ENCODE results near the gene RNF121.

Gene RNF121

DNA sequence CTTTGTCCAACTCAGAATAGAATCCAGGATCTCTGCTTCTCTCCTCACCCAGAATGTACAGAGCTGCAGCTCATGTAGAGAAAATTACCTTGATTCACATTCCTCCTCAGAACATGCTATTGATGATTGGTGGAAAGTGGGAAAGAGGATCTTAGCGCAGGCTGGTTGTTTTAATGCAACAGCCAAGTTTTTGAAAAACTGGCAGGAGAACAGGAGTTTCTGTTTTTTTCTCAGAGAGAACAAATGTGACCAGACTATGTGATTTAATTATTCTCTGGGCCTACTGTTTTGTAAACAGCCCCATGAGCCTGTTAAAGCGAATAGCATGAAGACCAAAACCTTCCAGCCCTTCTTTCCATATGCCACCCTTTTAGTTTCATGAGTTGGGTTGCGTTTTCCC, 50.8 kb downstream of the RNF121 start:
- no peak overlapping the region for H3K4me3 ChIP-seq (ENCODE audit: low read depth, low read length)
- TF ChIP-seq CTCF (IDR thresholded peaks at IDR 0.05; ENCODE audit: low read depth, low read length), result no peak

DNA sequence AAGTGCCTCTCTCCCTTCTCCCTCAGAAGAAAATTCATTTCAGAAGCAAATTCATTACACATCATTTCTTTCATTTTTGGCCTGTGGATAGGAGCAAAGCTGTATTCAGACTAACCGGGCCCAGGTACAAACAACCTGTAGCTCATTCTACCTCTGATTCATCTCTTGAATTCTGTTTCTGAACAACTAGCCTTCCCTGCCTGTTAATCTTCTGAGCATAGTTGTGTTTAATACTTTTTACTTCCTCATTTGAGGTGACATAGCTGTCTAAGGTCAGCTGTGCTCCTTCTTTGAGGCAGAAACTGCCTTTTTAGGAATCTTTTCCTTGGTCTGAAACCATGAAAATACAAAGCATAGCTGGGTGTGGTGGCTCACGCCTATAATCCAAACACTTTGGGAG, 57.3 kb downstream of the RNF121 start:
- no peak overlapping the region for H3K4me3 ChIP-seq (ENCODE audit: low read depth, low read length)
- no peak for TF ChIP-seq CTCF (IDR thresholded peaks at IDR 0.05; ENCODE audit: low read depth, low read length)

- no peak overlapping the region for H3K4me3 ChIP-seq (ENCODE audit: low read depth, low read length)
Measured at GRCh38 chr11:71987521-71987920, 58.7 kb downstream of the RNF121 start.

GRCh38 chr11:71988050-71988449, 59.2 kb downstream of the RNF121 start:
- no peak overlapping the region for H3K4me3 ChIP-seq (ENCODE audit: low read depth, low read length)
- no peak for TF ChIP-seq CTCF (IDR thresholded peaks at IDR 0.05; ENCODE audit: low read depth, low read length)

More at GRCh38 chr11:71987521-71987920, 58.7 kb downstream of the RNF121 start:
- TF ChIP-seq CTCF (IDR thresholded peaks at IDR 0.05; ENCODE audit: low read depth, low read length), result no peak

GRCh38 chr11:71990701-71991100, 61.9 kb downstream of the RNF121 start:
- no peak for TF ChIP-seq CTCF (IDR thresholded peaks at IDR 0.05; ENCODE audit: low read depth, low read length)
- no peak overlapping the region for H3K4me3 ChIP-seq (ENCODE audit: low read depth, low read length)

GRCh38 chr11:71991494-71991893, 62.6 kb downstream of the RNF121 start:
- H3K4me3 ChIP-seq (ENCODE audit: low read depth, low read length), result no peak overlapping the region
- TF ChIP-seq CTCF (IDR thresholded peaks at IDR 0.05; ENCODE audit: low read depth, low read length), result no peak

DNA sequence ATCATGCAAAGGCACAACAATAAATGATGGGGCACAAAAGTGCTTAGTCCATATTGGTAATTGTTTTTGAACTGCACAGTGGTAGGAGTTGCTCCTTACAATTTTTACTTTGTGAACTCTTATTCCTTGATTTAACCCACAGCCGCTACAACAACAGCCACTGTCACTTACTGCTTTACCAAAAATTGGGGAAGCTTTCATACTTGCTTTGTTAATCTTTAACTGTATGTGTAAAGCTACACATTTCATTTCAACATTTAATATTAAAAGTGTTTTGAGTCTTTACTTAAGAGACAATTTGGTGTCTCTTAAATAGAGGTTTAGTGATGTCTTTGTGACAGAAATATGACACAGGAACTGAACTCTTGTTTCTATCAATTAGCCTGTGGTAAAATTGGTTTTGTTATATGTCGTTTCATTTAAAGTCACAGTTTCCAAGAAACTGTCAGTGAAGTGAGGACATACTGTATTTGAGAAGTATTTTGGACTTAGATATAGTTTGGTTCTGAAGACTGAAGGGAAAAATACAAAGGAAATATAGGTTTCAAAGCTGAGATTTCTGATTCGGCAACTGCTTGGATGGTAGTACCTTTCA, 63.4 kb downstream of the RNF121 start:
- no peak overlapping the region for H3K4me3 ChIP-seq (ENCODE audit: low read depth, low read length)
- no peak for TF ChIP-seq CTCF (IDR thresholded peaks at IDR 0.05; ENCODE audit: low read depth, low read length)

All from WI38 (cell line).